ENCODE measurements around the gene CT45A8.
"Not testable (repeated sequence)": the region's sequence is repeated elsewhere in the genome, so short reads cannot be mapped to it uniquely, and the experiment has no call there.

The CT45A8 gene

GRCh38 chrX:135819912-135820311 is 34.4 kb downstream of the CT45A8 start, which contains the start of gene CT45A2:
CT45A2 (minus strand) TSS chrX:135820012; CDS start chrX:135816265, 3,747 bp downstream.
- not testable (repeated sequence) for H3K4me1 ChIP-seq (ENCODE audit: insufficient read depth, poor library complexity, severe bottlenecking); H3K27ac ChIP-seq (ENCODE audit: poor library complexity, severe bottlenecking); H3K36me3 ChIP-seq (ENCODE audit: low read depth); ATAC-seq (ENCODE audit: low read depth); H3K4me3 ChIP-seq (ENCODE audit: severe bottlenecking); H3K9me3 ChIP-seq (ENCODE audit: severe bottlenecking); H3K27me3 ChIP-seq (ENCODE audit: insufficient read depth, poor library complexity, severe bottlenecking); DNase-seq (ENCODE audit: low spot score)

- ATAC-seq (ENCODE audit: low read depth); H3K4me3 ChIP-seq (ENCODE audit: severe bottlenecking); H3K4me1 ChIP-seq (ENCODE audit: insufficient read depth, poor library complexity, severe bottlenecking); DNase-seq (ENCODE audit: low spot score); H3K36me3 ChIP-seq (ENCODE audit: low read depth); H3K27ac ChIP-seq (ENCODE audit: poor library complexity, severe bottlenecking); H3K27me3 ChIP-seq (ENCODE audit: insufficient read depth, poor library complexity, severe bottlenecking); H3K9me3 ChIP-seq (ENCODE audit: severe bottlenecking): not testable (repeated sequence)
Measured at GRCh38 chrX:135802687-135803086, 51.7 kb downstream of the CT45A8 start, which contains the start of gene CT45A6. CT45A6 (minus strand) TSS chrX:135802787; CDS start chrX:135798993, 3,794 bp downstream.

Measured in RWPE2 (cell line).